ENCODE measurements around the gene SLC15A5. TPM values are rescaled to one million over a fixed set of nuclear protein-coding genes. Genes with fewer than 3 reads are reported as not detected.

The SLC15A5 gene
- total RNA-seq, 1 experiment from 2014 or later: not detected

DNA sequence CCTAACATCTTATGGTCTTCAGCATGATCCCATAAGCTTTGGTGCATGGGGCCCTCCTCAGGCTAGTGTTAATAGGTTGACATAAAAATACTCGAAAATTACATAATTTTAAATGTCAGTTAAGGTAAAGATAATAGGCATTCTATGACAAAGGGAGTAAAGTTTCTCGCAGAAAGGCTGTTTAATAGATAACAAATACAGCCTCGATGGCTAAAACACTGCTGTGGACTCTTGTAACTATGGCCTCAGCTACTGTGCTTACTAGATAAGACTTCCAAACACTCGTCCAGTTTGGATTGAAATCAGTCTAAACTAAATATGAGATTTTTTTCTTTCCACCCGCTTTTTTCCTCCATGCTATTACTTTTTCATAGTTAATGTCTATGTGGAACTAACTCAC is 46.8 kb upstream of the SLC15A5 start:
- H3F3A ChIP-seq (ENCODE audit: insufficient read depth, low read depth): no peaks in the 10 kb centered on the region
- CTCF ChIA-PET: no interaction called here
- no peaks in the 10 kb centered on the region for H3K79me2 ChIP-seq (ENCODE audit: low read depth)
- no peak overlapping the region for H3K4me3 ChIP-seq
- H4K20me1 ChIP-seq (ENCODE audit: insufficient read depth): no peaks in the 10 kb centered on the region
- peaks cover 15% of the 10 kb centered on the region; the same call in 1 of the 2 replicates for H3K9me3 ChIP-seq (ENCODE audit: insufficient read depth, low read depth)
- TF ChIP-seq, protein P1, sequence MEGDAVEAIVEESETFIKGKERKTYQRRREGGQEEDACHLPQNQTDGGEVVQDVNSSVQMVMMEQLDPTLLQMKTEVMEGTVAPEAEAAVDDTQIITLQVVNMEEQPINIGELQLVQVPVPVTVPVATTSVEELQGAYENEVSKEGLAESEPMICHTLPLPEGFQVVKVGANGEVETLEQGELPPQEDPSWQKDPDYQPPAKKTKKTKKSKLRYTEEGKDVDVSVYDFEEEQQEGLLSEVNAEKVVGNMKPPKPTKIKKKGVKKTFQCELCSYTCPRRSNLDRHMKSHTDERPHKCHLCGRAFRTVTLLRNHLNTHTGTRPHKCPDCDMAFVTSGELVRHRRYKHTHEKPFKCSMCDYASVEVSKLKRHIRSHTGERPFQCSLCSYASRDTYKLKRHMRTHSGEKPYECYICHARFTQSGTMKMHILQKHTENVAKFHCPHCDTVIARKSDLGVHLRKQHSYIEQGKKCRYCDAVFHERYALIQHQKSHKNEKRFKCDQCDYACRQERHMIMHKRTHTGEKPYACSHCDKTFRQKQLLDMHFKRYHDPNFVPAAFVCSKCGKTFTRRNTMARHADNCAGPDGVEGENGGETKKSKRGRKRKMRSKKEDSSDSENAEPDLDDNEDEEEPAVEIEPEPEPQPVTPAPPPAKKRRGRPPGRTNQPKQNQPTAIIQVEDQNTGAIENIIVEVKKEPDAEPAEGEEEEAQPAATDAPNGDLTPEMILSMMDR (conservative IDR thresholded peaks at IDR 0.05): no peak
- TF ChIP-seq EZH2 (IDR thresholded peaks at IDR 0.05; ENCODE audit: low read depth): no peak
- peaks cover 21% of the 10 kb centered on the region for H3K4me1 ChIP-seq (replicated peaks; ENCODE audit: insufficient read depth)
- POLR2A ChIA-PET (ENCODE audit: unreplicated experiment): no interaction called here
- no peaks in the 10 kb centered on the region for H3K36me3 ChIP-seq (ENCODE audit: low read depth)
- no peak for DNase-seq
- no peaks in the 10 kb centered on the region for H3K27me3 ChIP-seq (ENCODE audit: insufficient read depth, low read depth)
- H3K27ac ChIP-seq: no peak overlapping the region
- H3K4me2 ChIP-seq: no peak overlapping the region
- intact Hi-C loops (cut with micrococcal nuclease; ENCODE audit: unreplicated experiment): no loop called here
- H2AFZ ChIP-seq: no peak overlapping the region
- no peaks in the 10 kb centered on the region for H3K9me2 ChIP-seq (ENCODE audit: insufficient read depth)
- BruUV-seq (replicated peaks): no TSS peak

DNA sequence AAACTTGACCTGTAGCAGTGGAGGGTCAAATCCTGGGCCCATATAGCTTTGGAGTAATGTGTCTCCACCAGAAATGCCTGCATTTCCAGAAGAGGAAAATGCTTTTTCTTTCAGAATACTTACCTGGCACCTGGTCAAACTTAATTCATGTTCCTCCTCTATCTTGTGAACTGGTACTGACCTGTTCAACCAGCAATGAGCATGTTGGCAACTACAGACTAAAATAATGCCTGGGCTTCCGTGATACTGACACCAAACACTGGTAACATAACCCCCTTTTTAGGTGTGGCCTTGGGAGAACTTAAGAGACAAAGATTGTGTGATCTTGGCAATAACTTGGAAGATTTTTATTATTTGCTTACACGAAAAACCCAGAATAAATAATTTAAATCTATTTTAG is 46.2 kb upstream of the SLC15A5 start:
- no peaks in the 10 kb centered on the region for H3K36me3 ChIP-seq (ENCODE audit: low read depth)
- POLR2A ChIA-PET (ENCODE audit: unreplicated experiment): interaction anchor here (0.6 kb wide), 1 partner anchor 24 kb away, joined by 4 read pairs; no protein-coding TSS in a partner anchor
- no peaks in the 10 kb centered on the region for H3K27me3 ChIP-seq (ENCODE audit: insufficient read depth, low read depth)
- H3K4me3 ChIP-seq: no peak overlapping the region
- intact Hi-C loops (cut with micrococcal nuclease; ENCODE audit: unreplicated experiment): loop anchor here (1.0 kb wide), 2 partner anchors 9 to 27 kb away; no protein-coding TSS in a partner anchor
- CTCF ChIA-PET: no interaction called here
- H3K4me1 ChIP-seq (replicated peaks; ENCODE audit: insufficient read depth): peaks cover 18% of the 10 kb centered on the region
- no peak overlapping the region for H3K4me2 ChIP-seq
- DNase-seq: peak; percentile 41
- no peak overlapping the region for H3K27ac ChIP-seq
- no peak overlapping the region for H2AFZ ChIP-seq
- BruUV-seq (replicated peaks): no TSS peak
- H3K9me2 ChIP-seq (ENCODE audit: insufficient read depth): no peaks in the 10 kb centered on the region
- H4K20me1 ChIP-seq (ENCODE audit: insufficient read depth): no peaks in the 10 kb centered on the region
- H3K9me3 ChIP-seq (ENCODE audit: insufficient read depth, low read depth): peaks cover 15% of the 10 kb centered on the region; the same call in 1 of the 2 replicates
- H3K79me2 ChIP-seq (ENCODE audit: low read depth): no peaks in the 10 kb centered on the region
- no peak for TF ChIP-seq EZH2 (IDR thresholded peaks at IDR 0.05; ENCODE audit: low read depth)
- TF ChIP-seq, protein P1 (conservative IDR thresholded peaks at IDR 0.05): no peak
- no peaks in the 10 kb centered on the region for H3F3A ChIP-seq (ENCODE audit: insufficient read depth, low read depth)

DNA sequence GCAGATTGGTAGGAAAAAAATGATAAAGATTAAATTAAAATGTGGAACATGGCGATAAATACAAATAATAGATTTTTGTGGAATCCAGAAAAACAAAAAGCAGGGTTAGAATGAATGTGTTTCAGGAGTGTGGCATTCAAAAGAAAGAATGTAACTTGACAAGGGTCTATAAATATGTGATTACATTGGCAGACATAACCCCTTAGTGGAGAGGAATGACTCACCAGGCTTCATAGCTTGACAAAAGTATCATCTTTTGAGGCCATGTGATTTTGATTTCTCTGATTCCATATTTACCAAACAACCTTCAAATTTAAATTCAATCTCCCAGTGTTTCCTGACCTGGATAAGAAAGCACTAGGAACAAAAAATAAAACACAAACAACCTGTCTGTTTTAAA is 45.5 kb upstream of the SLC15A5 start:
- BruUV-seq (replicated peaks): no TSS peak
- Histone ChIP-seq H3K27ac (no peak overlapping the region), H3K9me2 (ENCODE audit: insufficient read depth) (no peaks in the 10 kb centered on the region), H3K4me3 (no peak overlapping the region), H3K4me1 (replicated peaks; ENCODE audit: insufficient read depth) (peaks cover 18% of the 10 kb centered on the region), H3K9me3 (ENCODE audit: insufficient read depth, low read depth) (peaks cover 10% of the 10 kb centered on the region; the same call in 1 of the 2 replicates), H2AFZ (no peak overlapping the region), H3F3A (ENCODE audit: insufficient read depth, low read depth) (no peaks in the 10 kb centered on the region), H3K36me3 (ENCODE audit: low read depth) (no peaks in the 10 kb centered on the region), H3K27me3 (ENCODE audit: insufficient read depth, low read depth) (no peaks in the 10 kb centered on the region), H4K20me1 (ENCODE audit: insufficient read depth) (no peaks in the 10 kb centered on the region), H3K4me2 (no peak overlapping the region), H3K79me2 (ENCODE audit: low read depth) (no peaks in the 10 kb centered on the region)
- TF ChIP-seq EZH2 (IDR thresholded peaks at IDR 0.05; ENCODE audit: low read depth): no peak
- TF ChIP-seq, protein P1 (conservative IDR thresholded peaks at IDR 0.05): no peak
- DNase-seq: no peak
- ChIA-PET POLR2A (ENCODE audit: unreplicated experiment) (interaction anchor here (0.6 kb wide), 1 partner anchor 25 kb away, joined by 4 read pairs; no protein-coding TSS in a partner anchor), CTCF (interaction anchor here (0.5 kb wide), 1 partner anchor 60 kb away, joined by 3 read pairs; no protein-coding TSS in a partner anchor)
- intact Hi-C loops (cut with micrococcal nuclease; ENCODE audit: unreplicated experiment): loop anchor here (1.0 kb wide), 2 partner anchors 9 to 27 kb away; no protein-coding TSS in a partner anchor

Data from PC-9 (cell line).